Fibroblast of villous mesenchyme (primary cell): Measurements from ENCODE around the gene GOLIM4. TPM values are rescaled to one million over a fixed set of nuclear protein-coding genes. Genes with fewer than 3 reads are reported as not detected.

Experiments used
- DNase-seq: peaks from one replicate; pipeline ENCODE4 v3.0.0-alpha.2; 2010; ENCODE audit warnings: low read depth
- H3K4me3 ChIP-seq: 2 replicates; pipeline ENCODE4 v1.5.1; 2011; ENCODE audit warnings: low read depth, mild to moderate bottlenecking, low read length
- CTCF ChIP-seq: IDR thresholded peaks from 2 replicates; pipeline ENCODE4 v1.5.1; 2012; ENCODE audit warnings: low read depth, mild to moderate bottlenecking, low read length; ENCODE audit not compliant: insufficient read depth
- total RNA-seq: library from RNA; depleted of rRNA; stranded (reverse); fragments of >200 nt; gene quantifications from 2 replicates; pipeline ENCODE4 v1.2.3, GENCODE V29; 2012

The GOLIM4 gene
- total RNA-seq, 1 donor, result 49.2 TPM

DNA sequence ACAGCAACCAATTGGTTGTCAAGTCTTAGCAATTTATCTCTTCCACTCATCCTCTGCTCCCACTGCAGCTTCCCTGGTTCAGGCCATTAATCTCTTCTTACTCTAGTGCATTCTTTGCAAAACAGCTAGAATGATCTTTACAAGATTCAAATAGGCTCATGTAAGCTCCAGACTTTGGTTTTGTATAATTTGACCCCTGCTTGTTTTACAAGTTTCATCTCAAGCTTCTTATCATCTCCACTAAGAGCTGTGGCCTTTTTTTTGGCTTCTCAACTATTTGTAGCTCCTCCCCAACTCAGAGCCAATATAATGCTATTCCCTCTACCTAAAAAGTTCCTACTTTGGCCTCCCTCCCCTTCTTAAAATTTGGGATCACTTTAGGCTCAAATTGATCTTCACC, 121.8 kb downstream of the GOLIM4 start:
- no peak overlapping the region for H3K4me3 ChIP-seq
- TF ChIP-seq CTCF, result no peak
- DNase-seq, result peak; percentile 82

DNA sequence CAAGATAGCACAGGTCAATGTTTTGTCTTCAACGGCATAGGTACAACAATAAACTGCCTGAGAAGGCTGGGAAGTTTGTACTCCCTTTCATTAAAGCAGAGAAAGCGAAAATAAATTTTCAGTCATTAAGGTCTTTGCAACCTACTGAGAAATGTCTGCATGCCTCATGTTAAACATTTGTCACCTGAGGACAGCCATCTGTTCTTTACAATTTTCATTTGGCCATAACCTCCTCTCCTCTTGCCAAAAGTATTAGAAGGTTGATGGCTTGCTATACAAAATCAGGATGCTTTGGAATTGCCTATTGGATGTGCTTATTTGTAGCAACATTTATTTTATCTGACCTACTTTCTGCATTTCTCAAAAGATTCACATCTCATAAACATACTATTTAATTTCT, 122.7 kb downstream of the GOLIM4 start:
- no peak for TF ChIP-seq CTCF
- no peak for DNase-seq

DNA sequence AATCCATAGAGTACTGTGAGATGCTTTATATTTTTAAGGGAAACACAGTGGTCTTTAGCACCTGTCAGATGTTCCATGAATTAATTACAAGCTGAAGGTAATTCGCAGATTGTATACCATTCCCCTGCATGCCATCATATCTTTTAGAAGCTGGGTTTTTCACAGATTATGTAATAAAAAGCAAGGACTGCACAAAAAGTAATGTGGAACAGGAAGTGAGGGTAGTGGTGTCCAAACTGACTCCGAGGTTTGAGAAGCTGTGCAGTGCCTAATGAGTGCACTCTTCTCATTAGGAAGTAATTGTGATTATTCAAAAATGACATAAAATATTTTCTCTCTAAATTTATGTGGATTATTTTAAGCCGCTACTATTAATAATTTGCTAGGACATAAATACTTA, 123.2 kb downstream of the GOLIM4 start:
- no peak for TF ChIP-seq CTCF
- no peak for DNase-seq
- no peak overlapping the region for H3K4me3 ChIP-seq

More for the DNA sequence above, 122.7 kb downstream of the GOLIM4 start:
- H3K4me3 ChIP-seq, result no peak overlapping the region

DNA sequence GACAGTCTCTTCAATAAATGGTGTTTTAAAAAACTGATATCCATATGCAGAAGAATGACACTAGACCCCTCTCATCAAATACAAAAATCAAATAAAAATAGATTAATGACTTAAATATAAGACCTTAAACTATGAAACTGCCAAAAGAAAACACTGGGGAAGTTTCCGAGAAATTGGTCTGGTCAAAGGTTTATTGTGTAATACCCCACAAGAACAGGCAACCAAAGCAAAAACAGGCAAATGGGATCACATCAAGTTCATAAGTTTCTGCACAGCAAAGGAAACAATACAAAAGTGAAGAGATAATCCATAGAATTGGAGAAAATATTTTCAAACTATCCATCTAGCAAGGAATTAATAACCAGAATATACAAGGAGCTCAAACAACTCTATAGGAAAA, 126.2 kb downstream of the GOLIM4 start:
- no peak for DNase-seq
- TF ChIP-seq CTCF, result no peak
- H3K4me3 ChIP-seq, result no peak overlapping the region

- no peak for DNase-seq
- TF ChIP-seq CTCF, result no peak
- no peak overlapping the region for H3K4me3 ChIP-seq
Observed at GRCh38 chr3:167967257-167968036, 128.3 kb downstream of the GOLIM4 start.
